H1 (cell line): ENCODE results near the gene DDX41. TPM values are rescaled to one million over a fixed set of nuclear protein-coding genes. Genes with fewer than 3 reads are reported as not detected.

ENCODE experiments used
- CHD2 ChIP-seq: IDR thresholded peaks from 2 replicates; pipeline ENCODE4 v1.6.1; 2012; ENCODE audit warnings: low read length, improper control_type of control experiment
- CREB1 ChIP-seq: IDR thresholded peaks from 2 replicates; pipeline ENCODE4 v1.6.1; 2012; ENCODE audit warnings: inconsistent platforms
- JUN ChIP-seq: IDR thresholded peaks from 2 replicates; pipeline ENCODE4 v1.6.1; 2011; ENCODE audit warnings: low read depth, mild to moderate bottlenecking, improper control_type of control experiment, low read length
- MAFK ChIP-seq: IDR thresholded peaks from 2 replicates; pipeline ENCODE4 v1.6.1; 2012; ENCODE audit warnings: low read depth, mild to moderate bottlenecking, improper control_type of control experiment, low read length
- SIX5 ChIP-seq: IDR thresholded peaks from 2 replicates; pipeline ENCODE4 v1.6.1; 2011; ENCODE audit warnings: mild to moderate bottlenecking, low read depth, low read length
- SRF ChIP-seq: IDR thresholded peaks from 2 replicates; pipeline ENCODE4 v1.6.1; 2011; ENCODE audit warnings: mild to moderate bottlenecking, low read depth, low read length, moderate library complexity
- TBP ChIP-seq: IDR thresholded peaks from 2 replicates; pipeline ENCODE4 v1.6.1; 2011; ENCODE audit warnings: low read depth, low read length, improper control_type of control experiment
- ZNF274 ChIP-seq: IDR thresholded peaks from 2 replicates; pipeline ENCODE4 v1.7.0; 2012; ENCODE audit warnings: low read length, borderline replicate concordance; ENCODE audit errors: extremely low read depth
- polyA plus RNA-seq, 7 experiments: library from polyadenylated mRNA; depleted of rRNA in 3 of 7; stranded (reverse) in 5 of 7; unstranded in 2 of 7; fragments of >200 nt in 5 of 7; fragments of 200-250 nt in 2 of 7; gene quantifications; 1 replicate in 5 of 7; 2 replicates in 1 of 7; 4 replicates in 1 of 7; pipeline versions ENCODE4 v1.2.1 to v1.2.3, GENCODE V29; 2011 to 2013; ENCODE audit warnings: missing spikeins in 2 of 7, mixed read lengths in 2 of 7
- total RNA-seq: library from RNA; stranded (reverse); fragmentation: NEBNext Ultra II Directional; extraction: Animal tissue kit (Norgen Biotek cat#: 25700); gene quantifications from 2 replicates; pipeline ENCODE4 v1.2.1, GENCODE V29; 2021
- TF ChIP-seq, protein P1 (sequence below), 3 experiments: IDR thresholded peaks; 1 replicate in 2 of 3; 2 replicates in 1 of 3; pipeline versions ENCODE4 v1.5.1 to v1.6.1; 2011; ENCODE audit warnings: low read length in 3 of 3, mild to moderate bottlenecking in 3 of 3, inconsistent platforms in 2 of 3, low read depth in 1 of 3, moderate library complexity in 1 of 3; ENCODE audit not compliant: insufficient read depth in 1 of 3; ENCODE audit errors: control extremely low read depth in 1 of 3

DDX41 gene
- total and polyA plus RNA-seq, 2 of the 8 experiments (the other 6 are each of a cell fraction or from before 2014, with no cell fraction given), result 102 to 135 TPM

DNA sequence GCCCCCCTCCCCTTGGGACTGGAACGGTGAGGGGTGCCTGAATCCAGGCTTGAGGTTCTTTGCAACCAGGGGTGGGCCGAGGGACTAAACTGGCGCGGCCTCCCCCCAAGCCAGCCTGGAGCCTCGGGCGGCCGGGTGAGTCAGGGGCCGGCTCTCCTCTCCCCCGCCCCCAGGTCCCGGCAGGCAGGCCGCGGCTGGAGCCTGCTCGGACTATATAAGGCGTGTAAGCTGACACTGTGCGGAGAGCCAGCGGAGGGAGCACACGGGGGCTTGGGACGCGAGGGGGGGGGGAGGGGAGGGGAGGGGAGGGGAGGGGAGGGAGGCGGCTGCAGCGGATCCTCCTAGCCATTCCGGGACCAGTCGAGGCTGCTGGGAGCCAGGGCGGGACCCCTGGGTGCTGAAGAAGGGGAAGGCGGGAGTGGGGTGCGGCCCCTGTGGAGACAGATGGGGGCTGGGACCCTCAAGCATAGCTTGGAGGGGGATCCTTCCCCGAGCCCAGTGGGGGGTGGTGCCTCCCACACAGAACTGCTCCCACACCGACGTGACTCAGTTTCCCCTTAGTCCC, 20.0 kb downstream of the DDX41 start (continued):
- TF ChIP-seq MAFK (no peak), ZNF274 (no peak), SRF (peak; percentile 97), CHD2 (no peak), TBP (peak; percentile 78), SIX5 (no peak), JUN (no peak), CREB1 (0 out of 2 replicates have a peak, but pooled peaks have one; percentile 9)
- TF ChIP-seq, protein P1, sequence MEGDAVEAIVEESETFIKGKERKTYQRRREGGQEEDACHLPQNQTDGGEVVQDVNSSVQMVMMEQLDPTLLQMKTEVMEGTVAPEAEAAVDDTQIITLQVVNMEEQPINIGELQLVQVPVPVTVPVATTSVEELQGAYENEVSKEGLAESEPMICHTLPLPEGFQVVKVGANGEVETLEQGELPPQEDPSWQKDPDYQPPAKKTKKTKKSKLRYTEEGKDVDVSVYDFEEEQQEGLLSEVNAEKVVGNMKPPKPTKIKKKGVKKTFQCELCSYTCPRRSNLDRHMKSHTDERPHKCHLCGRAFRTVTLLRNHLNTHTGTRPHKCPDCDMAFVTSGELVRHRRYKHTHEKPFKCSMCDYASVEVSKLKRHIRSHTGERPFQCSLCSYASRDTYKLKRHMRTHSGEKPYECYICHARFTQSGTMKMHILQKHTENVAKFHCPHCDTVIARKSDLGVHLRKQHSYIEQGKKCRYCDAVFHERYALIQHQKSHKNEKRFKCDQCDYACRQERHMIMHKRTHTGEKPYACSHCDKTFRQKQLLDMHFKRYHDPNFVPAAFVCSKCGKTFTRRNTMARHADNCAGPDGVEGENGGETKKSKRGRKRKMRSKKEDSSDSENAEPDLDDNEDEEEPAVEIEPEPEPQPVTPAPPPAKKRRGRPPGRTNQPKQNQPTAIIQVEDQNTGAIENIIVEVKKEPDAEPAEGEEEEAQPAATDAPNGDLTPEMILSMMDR (IDR thresholded peaks at IDR 0.05; ENCODE audit: control extremely low read depth in 1 of 3, insufficient read depth in 1 of 3, low read depth in 1 of 3, low read length in 3 of 3), result no peak
